GM23338 (cell line): ENCODE data around the gene KRT37. TPM values are rescaled to one million over a fixed set of nuclear protein-coding genes. Genes with fewer than 3 reads are reported as not detected.

Experiments
- ATAC-seq: fragments of 200-7000 bp; cut with Tn5 transposase; 3 replicates; pipeline ENCODE4 v1.9.1; 2020
- DNase-seq: peaks from one replicate; pipeline ENCODE4 v3.0.0-alpha.2; 2015; ENCODE audit warnings: low spot score
- H2AFZ ChIP-seq: fragments of 200-600 bp; sonication (generic); 2 replicates; pipeline ENCODE4 v1.8.0; 2016; ENCODE audit warnings: antibody characterized with exemption, mild to moderate bottlenecking, moderate library complexity
- H3F3A ChIP-seq: fragments of 200-600 bp; sonication (generic); replicated peaks from 2 replicates; pipeline ENCODE4 v1.8.0; 2017; ENCODE audit warnings: antibody characterized with exemption, mixed run types, low read depth
- H3K27ac ChIP-seq: fragments of 200-600 bp; sonication (generic); 2 replicates; pipeline ENCODE4 v1.6.1; 2016; ENCODE audit warnings: low read depth
- H3K27me3 ChIP-seq: fragments of 200-600 bp; sonication (generic); 2 replicates; pipeline ENCODE4 v1.8.0; 2016; ENCODE audit warnings: mild to moderate bottlenecking, mixed run types, moderate library complexity; ENCODE audit not compliant: insufficient read depth
- H3K36me3 ChIP-seq: fragments of 200-600 bp; sonication (generic); 2 replicates; pipeline ENCODE4 v1.8.0; 2016; ENCODE audit warnings: mild to moderate bottlenecking; ENCODE audit not compliant: insufficient read depth
- H3K4me1 ChIP-seq: fragments of 200-600 bp; sonication (generic); 2 replicates; pipeline ENCODE4 v1.8.0; 2016; ENCODE audit warnings: mild to moderate bottlenecking, moderate library complexity; ENCODE audit not compliant: insufficient read depth
- H3K4me2 ChIP-seq: fragments of 200-600 bp; sonication (generic); 2 replicates; pipeline ENCODE4 v1.7.1; 2017; ENCODE audit warnings: mixed run types
- H3K4me3 ChIP-seq: fragments of 200-600 bp; sonication (generic); 2 replicates; pipeline ENCODE4 v1.6.1; 2016; ENCODE audit warnings: mixed run types
- H3K79me2 ChIP-seq: fragments of 200-600 bp; sonication (generic); replicated peaks from 2 replicates; pipeline ENCODE4 v1.8.0; 2017; ENCODE audit warnings: mild to moderate bottlenecking; ENCODE audit not compliant: insufficient read depth
- H3K9me2 ChIP-seq: fragments of 200-600 bp; sonication (generic); 2 replicates; pipeline ENCODE4 v1.8.0; 2017; ENCODE audit not compliant: insufficient read depth
- H4K20me1 ChIP-seq: fragments of 200-600 bp; sonication (generic); replicated peaks from 2 replicates; pipeline ENCODE4 v1.8.0; 2017; ENCODE audit warnings: mild to moderate bottlenecking; ENCODE audit not compliant: insufficient read depth
- H3K27ac Mint-ChIP-seq: 2 replicates; pipeline ENCODE4 v1.8.0; 2020; ENCODE audit warnings: inconsistent platforms, mild to moderate bottlenecking, moderate library complexity, mixed read lengths
- H3K27me3 Mint-ChIP-seq: 3 replicates; pipeline ENCODE4 v1.8.0; 2022; ENCODE audit warnings: low read depth, mild to moderate bottlenecking, moderate library complexity, mixed read lengths, inconsistent platforms; ENCODE audit not compliant: insufficient read depth, poor library complexity
- H3K36me3 Mint-ChIP-seq: 3 replicates; pipeline ENCODE4 v1.8.0; 2021; ENCODE audit warnings: low read depth, mild to moderate bottlenecking, inconsistent platforms, moderate library complexity, mixed read lengths
- H3K4me1 Mint-ChIP-seq: 3 replicates; pipeline ENCODE4 v1.8.0; 2020; ENCODE audit warnings: mild to moderate bottlenecking, inconsistent platforms, mixed read lengths
- H3K4me3 Mint-ChIP-seq: 3 replicates; pipeline ENCODE4 v1.8.0; 2021; ENCODE audit warnings: moderate library complexity, mild to moderate bottlenecking, inconsistent platforms, mixed read lengths
- H3K9me3 Mint-ChIP-seq: 3 replicates; pipeline ENCODE4 v1.8.0; 2020; ENCODE audit warnings: moderate library complexity, mild to moderate bottlenecking, inconsistent platforms, mixed read lengths
- CREB1 ChIP-seq: fragments of 250-450 bp; sonication (Bioruptor Pico); IDR thresholded peaks from 2 replicates; pipeline ENCODE4 v1.5.0; 2020; ENCODE audit warnings: low read depth, mild to moderate bottlenecking, moderate library complexity
- EZH2 ChIP-seq: fragments of 200-600 bp; sonication (generic); IDR thresholded peaks from one replicate; pipeline ENCODE4 v1.8.0; 2017; ENCODE audit warnings: antibody characterized with exemption, mild to moderate bottlenecking, low read depth; ENCODE audit not compliant: unreplicated experiment
- EZH2phosphoT487 ChIP-seq: fragments of 200-600 bp; sonication (generic); IDR thresholded peaks from one replicate; pipeline ENCODE4 v1.8.1; 2018; ENCODE audit warnings: antibody characterized with exemption; ENCODE audit not compliant: unreplicated experiment
- JUNB ChIP-seq: IDR thresholded peaks from one replicate; pipeline ENCODE4 v1.6.1; 2016; ENCODE audit warnings: antibody characterized with exemption; ENCODE audit not compliant: unreplicated experiment
- NANOG ChIP-seq: IDR thresholded peaks from 2 replicates; pipeline ENCODE4 v1.6.1; 2016; ENCODE audit warnings: antibody characterized with exemption, borderline replicate concordance
- POLR2AphosphoS5 ChIP-seq: IDR thresholded peaks from 2 replicates; pipeline ENCODE4 v1.6.1; 2016; ENCODE audit warnings: antibody characterized with exemption, low read depth
- STAT1 ChIP-seq: IDR thresholded peaks from one replicate; pipeline ENCODE4 v1.6.1; 2016; ENCODE audit warnings: antibody characterized with exemption; ENCODE audit not compliant: unreplicated experiment
- ZNF114 ChIP-seq: fragments of 250-450 bp; sonication (Bioruptor Pico); IDR thresholded peaks from 2 replicates; pipeline ENCODE4 v1.5.0; 2020; ENCODE audit warnings: mild to moderate bottlenecking, moderate library complexity
- ZNF331 ChIP-seq: fragments of 250-450 bp; sonication (Bioruptor Pico); IDR thresholded peaks from 2 replicates; pipeline ENCODE4 v1.5.0; 2020; ENCODE audit warnings: low read depth, mild to moderate bottlenecking, moderate library complexity
- polyA plus RNA-seq: library from polyadenylated mRNA; unstranded; fragments of >200 nt; fragmentation: Nextera tagmentation; extraction: Ambion mirVana; gene quantifications from 2 replicates; pipeline ENCODE4 v1.2.1, GENCODE V29; 2016
- total RNA-seq: library from RNA; depleted of rRNA; stranded (reverse); fragments of >200 nt; shearing (Covaris generic); gene quantifications from 2 replicates; pipeline ENCODE4 v1.2.3, GENCODE V29; 2014
- TF ChIP-seq, protein P1 (sequence below), 2 experiments: fragments of 200-600 bp in 1 of 2; sonication (generic) in 1 of 2; conservative IDR thresholded peaks; 2 replicates each; pipeline versions ENCODE4 v1.5.1 to v1.6.1; 2016 to 2017; ENCODE audit warnings: antibody characterized with exemption in 2 of 2, low read depth in 2 of 2, mild to moderate bottlenecking in 2 of 2, moderate library complexity in 1 of 2
- TF ChIP-seq, protein P2 (sequence below): IDR thresholded peaks from 2 replicates; pipeline ENCODE4 v1.6.1; 2016; ENCODE audit warnings: antibody characterized with exemption
- TF ChIP-seq, protein P3 (sequence below): IDR thresholded peaks from one replicate; pipeline ENCODE4 v1.6.1; 2018; ENCODE audit warnings: antibody characterized with exemption; ENCODE audit not compliant: unreplicated experiment
- TF ChIP-seq, protein P4 (sequence below): fragments of 250-450 bp; sonication (Bioruptor Pico); IDR thresholded peaks from 2 replicates; pipeline ENCODE4 v1.5.0; 2020; ENCODE audit warnings: mild to moderate bottlenecking, moderate library complexity

KRT37 gene
- total and polyA plus RNA-seq, 2 experiments from 2014 or later, result not detected

DNA sequence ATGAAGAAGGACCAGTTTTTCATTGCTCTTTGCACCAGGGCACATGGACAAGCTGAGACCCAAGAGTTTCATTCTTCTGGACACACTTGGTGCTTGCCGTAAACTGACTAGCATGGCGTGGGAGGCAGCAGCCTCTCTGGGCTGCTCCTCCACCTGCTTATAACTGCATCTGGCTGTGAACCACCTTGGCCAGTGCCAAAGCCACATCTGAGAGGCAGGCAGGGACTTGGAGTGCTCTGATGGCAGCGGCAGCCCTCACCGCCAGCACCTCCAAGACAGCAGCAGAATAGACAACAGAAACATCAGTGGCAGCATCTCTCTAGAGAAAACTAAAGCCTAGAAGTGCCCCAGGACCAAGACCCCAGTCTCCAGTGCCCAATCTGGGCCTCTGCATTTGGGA is 4.7 kb downstream of the KRT37 start:
- Histone ChIP-seq H2AFZ (no peak overlapping the region), H3K27ac (no peak overlapping the region), H4K20me1 (no peaks in the 10 kb centered on the region), H3F3A (no peaks in the 10 kb centered on the region), H3K9me2 (peaks cover 4% of the 10 kb centered on the region), H3K4me1 (no peaks in the 10 kb centered on the region), H3K36me3 (no peaks in the 10 kb centered on the region), H3K4me2 (no peak overlapping the region), H3K79me2 (no peaks in the 10 kb centered on the region), H3K4me3 (no peak overlapping the region), H3K27me3 (no peaks in the 10 kb centered on the region)
- no peaks in the 10 kb centered on the region for H3K9me3 Mint-ChIP-seq
- no peak for TF ChIP-seq CREB1 (CRISPR knock-in tag)
- TF ChIP-seq, protein P1, sequence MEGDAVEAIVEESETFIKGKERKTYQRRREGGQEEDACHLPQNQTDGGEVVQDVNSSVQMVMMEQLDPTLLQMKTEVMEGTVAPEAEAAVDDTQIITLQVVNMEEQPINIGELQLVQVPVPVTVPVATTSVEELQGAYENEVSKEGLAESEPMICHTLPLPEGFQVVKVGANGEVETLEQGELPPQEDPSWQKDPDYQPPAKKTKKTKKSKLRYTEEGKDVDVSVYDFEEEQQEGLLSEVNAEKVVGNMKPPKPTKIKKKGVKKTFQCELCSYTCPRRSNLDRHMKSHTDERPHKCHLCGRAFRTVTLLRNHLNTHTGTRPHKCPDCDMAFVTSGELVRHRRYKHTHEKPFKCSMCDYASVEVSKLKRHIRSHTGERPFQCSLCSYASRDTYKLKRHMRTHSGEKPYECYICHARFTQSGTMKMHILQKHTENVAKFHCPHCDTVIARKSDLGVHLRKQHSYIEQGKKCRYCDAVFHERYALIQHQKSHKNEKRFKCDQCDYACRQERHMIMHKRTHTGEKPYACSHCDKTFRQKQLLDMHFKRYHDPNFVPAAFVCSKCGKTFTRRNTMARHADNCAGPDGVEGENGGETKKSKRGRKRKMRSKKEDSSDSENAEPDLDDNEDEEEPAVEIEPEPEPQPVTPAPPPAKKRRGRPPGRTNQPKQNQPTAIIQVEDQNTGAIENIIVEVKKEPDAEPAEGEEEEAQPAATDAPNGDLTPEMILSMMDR (conservative IDR thresholded peaks at IDR 0.05; ENCODE audit: low read depth in 2 of 2), result no peak
- no peak for TF ChIP-seq POLR2AphosphoS5
- no peak for TF ChIP-seq STAT1
- TF ChIP-seq, protein P2, sequence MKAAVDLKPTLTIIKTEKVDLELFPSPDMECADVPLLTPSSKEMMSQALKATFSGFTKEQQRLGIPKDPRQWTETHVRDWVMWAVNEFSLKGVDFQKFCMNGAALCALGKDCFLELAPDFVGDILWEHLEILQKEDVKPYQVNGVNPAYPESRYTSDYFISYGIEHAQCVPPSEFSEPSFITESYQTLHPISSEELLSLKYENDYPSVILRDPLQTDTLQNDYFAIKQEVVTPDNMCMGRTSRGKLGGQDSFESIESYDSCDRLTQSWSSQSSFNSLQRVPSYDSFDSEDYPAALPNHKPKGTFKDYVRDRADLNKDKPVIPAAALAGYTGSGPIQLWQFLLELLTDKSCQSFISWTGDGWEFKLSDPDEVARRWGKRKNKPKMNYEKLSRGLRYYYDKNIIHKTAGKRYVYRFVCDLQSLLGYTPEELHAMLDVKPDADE, result no peak
- no peak for TF ChIP-seq JUNB
- no peak for TF ChIP-seq NANOG
- no peak for TF ChIP-seq EZH2phosphoT487
- TF ChIP-seq ZNF114 (CRISPR knock-in tag), result no peak
- TF ChIP-seq EZH2, result no peak
- TF ChIP-seq, protein P3, sequence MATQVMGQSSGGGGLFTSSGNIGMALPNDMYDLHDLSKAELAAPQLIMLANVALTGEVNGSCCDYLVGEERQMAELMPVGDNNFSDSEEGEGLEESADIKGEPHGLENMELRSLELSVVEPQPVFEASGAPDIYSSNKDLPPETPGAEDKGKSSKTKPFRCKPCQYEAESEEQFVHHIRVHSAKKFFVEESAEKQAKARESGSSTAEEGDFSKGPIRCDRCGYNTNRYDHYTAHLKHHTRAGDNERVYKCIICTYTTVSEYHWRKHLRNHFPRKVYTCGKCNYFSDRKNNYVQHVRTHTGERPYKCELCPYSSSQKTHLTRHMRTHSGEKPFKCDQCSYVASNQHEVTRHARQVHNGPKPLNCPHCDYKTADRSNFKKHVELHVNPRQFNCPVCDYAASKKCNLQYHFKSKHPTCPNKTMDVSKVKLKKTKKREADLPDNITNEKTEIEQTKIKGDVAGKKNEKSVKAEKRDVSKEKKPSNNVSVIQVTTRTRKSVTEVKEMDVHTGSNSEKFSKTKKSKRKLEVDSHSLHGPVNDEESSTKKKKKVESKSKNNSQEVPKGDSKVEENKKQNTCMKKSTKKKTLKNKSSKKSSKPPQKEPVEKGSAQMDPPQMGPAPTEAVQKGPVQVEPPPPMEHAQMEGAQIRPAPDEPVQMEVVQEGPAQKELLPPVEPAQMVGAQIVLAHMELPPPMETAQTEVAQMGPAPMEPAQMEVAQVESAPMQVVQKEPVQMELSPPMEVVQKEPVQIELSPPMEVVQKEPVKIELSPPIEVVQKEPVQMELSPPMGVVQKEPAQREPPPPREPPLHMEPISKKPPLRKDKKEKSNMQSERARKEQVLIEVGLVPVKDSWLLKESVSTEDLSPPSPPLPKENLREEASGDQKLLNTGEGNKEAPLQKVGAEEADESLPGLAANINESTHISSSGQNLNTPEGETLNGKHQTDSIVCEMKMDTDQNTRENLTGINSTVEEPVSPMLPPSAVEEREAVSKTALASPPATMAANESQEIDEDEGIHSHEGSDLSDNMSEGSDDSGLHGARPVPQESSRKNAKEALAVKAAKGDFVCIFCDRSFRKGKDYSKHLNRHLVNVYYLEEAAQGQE, result no peak
- no peak for TF ChIP-seq ZNF331 (CRISPR knock-in tag)
- TF ChIP-seq, protein P4, sequence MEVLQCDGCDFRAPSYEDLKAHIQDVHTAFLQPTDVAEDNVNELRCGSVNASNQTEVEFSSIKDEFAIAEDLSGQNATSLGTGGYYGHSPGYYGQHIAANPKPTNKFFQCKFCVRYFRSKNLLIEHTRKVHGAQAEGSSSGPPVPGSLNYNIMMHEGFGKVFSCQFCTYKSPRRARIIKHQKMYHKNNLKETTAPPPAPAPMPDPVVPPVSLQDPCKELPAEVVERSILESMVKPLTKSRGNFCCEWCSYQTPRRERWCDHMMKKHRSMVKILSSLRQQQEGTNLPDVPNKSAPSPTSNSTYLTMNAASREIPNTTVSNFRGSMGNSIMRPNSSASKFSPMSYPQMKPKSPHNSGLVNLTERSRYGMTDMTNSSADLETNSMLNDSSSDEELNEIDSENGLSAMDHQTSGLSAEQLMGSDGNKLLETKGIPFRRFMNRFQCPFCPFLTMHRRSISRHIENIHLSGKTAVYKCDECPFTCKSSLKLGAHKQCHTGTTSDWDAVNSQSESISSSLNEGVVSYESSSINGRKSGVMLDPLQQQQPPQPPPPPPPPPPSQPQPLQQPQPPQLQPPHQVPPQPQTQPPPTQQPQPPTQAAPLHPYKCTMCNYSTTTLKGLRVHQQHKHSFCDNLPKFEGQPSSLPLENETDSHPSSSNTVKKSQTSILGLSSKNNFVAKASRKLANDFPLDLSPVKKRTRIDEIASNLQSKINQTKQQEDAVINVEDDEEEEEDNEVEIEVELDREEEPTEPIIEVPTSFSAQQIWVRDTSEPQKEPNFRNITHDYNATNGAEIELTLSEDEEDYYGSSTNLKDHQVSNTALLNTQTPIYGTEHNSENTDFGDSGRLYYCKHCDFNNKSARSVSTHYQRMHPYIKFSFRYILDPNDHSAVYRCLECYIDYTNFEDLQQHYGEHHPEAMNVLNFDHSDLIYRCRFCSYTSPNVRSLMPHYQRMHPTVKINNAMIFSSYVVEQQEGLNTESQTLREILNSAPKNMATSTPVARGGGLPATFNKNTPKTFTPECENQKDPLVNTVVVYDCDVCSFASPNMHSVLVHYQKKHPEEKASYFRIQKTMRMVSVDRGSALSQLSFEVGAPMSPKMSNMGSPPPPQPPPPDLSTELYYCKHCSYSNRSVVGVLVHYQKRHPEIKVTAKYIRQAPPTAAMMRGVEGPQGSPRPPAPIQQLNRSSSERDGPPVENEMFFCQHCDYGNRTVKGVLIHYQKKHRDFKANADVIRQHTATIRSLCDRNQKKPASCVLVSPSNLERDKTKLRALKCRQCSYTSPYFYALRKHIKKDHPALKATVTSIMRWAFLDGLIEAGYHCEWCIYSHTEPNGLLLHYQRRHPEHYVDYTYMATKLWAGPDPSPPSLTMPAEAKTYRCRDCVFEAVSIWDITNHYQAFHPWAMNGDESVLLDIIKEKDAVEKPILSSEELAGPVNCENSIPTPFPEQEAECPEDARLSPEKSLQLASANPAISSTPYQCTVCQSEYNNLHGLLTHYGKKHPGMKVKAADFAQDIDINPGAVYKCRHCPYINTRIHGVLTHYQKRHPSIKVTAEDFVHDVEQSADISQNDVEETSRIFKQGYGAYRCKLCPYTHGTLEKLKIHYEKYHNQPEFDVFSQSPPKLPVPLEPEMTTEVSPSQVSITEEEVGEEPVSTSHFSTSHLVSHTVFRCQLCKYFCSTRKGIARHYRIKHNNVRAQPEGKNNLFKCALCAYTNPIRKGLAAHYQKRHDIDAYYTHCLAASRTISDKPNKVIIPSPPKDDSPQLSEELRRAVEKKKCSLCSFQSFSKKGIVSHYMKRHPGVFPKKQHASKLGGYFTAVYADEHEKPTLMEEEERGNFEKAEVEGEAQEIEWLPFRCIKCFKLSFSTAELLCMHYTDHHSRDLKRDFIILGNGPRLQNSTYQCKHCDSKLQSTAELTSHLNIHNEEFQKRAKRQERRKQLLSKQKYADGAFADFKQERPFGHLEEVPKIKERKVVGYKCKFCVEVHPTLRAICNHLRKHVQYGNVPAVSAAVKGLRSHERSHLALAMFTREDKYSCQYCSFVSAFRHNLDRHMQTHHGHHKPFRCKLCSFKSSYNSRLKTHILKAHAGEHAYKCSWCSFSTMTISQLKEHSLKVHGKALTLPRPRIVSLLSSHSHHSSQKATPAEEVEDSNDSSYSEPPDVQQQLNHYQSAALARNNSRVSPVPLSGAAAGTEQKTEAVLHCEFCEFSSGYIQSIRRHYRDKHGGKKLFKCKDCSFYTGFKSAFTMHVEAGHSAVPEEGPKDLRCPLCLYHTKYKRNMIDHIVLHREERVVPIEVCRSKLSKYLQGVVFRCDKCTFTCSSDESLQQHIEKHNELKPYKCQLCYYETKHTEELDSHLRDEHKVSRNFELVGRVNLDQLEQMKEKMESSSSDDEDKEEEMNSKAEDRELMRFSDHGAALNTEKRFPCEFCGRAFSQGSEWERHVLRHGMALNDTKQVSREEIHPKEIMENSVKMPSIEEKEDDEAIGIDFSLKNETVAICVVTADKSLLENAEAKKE (CRISPR knock-in tag), result no peak
- no peak overlapping the region for H3K4me3 Mint-ChIP-seq
- no peaks in the 10 kb centered on the region for H3K36me3 Mint-ChIP-seq
- DNase-seq (no peak), ATAC-seq (no peak)
- H3K27ac Mint-ChIP-seq, result no peak overlapping the region
- H3K27me3 Mint-ChIP-seq, result peaks cover 1% of the 10 kb centered on the region
- peaks cover 8% of the 10 kb centered on the region for H3K4me1 Mint-ChIP-seq
